GM12878 (cell line): Measurements from ENCODE around the gene TGFBR1. TPM values are rescaled to one million over a fixed set of nuclear protein-coding genes. Genes with fewer than 3 reads are reported as not detected.

Source experiments
- ATAC-seq: fragments of 200-7000 bp; cut with Tn5 transposase; 3 replicates; pipeline ENCODE4 v1.9.1; 2020; ENCODE audit warnings: mild to moderate bottlenecking, moderate library complexity
- BruUV-seq: library from RNA; stranded (reverse); fragments of 400-500 nt; replicated peaks from 2 replicates; lab custom pipeline; 2021; lab: Mats Ljungman, UMichigan
- CTCF ChIA-PET: fragments of 300-600 bp; sonication (Branson Sonifier 250); formaldehyde crosslinking; extraction: SDS; loops from one replicate; lab custom pipeline; 2021; ENCODE audit warnings: inconsistent platforms; lab: Yijun Ruan, JAX
- POLR2A ChIA-PET: fragments of 350-600 bp; formaldehyde crosslinking; extraction: SDS; loops from one replicate; lab custom pipeline; 2021; ENCODE audit warnings: inconsistent platforms; lab: Charles Lee
- RAD21 ChIA-PET: fragments of 300-600 bp; sonication (Branson Sonifier 250); formaldehyde crosslinking; loops from one replicate; lab custom pipeline; 2023; ENCODE audit warnings: antibody characterized with exemption; ENCODE audit not compliant: unreplicated experiment; lab: Charles Lee
- SMC1A ChIA-PET: fragments of 300-600 bp; sonication (Branson Sonifier 250); formaldehyde crosslinking; loops from one replicate; lab custom pipeline; 2023; ENCODE audit not compliant: unreplicated experiment, uncharacterized antibody; lab: Charles Lee
- DNase-seq: peaks from one replicate; pipeline ENCODE4 v3.0.0-alpha.2; 2011; ENCODE audit warnings: low read depth, low spot score
- FAIRE-seq: peaks from 3 replicates; lab custom pipeline; 2011; peaks lifted over from hg19 to GRCh38; lab: Jason Lieb, UNC
- H2AFZ ChIP-seq: 2 replicates; pipeline ENCODE4 v1.6.0; 2011; ENCODE audit warnings: low read depth, low read length, control low read depth; ENCODE audit not compliant: control insufficient read depth
- H3K27ac ChIP-seq: 2 replicates; pipeline ENCODE4 v1.5.1; 2011; ENCODE audit warnings: control low read depth; ENCODE audit not compliant: control insufficient read depth, insufficient read depth
- H3K27me3 ChIP-seq, 2 experiments: replicated peaks in 1 of 2; 2 replicates each; pipeline versions ENCODE4 v1.6.0 to v1.6.1; 2011; ENCODE audit warnings: low read length in 1 of 2; ENCODE audit not compliant: control insufficient read depth in 2 of 2, insufficient read depth in 2 of 2
- H3K36me3 ChIP-seq, 2 experiments: 2 replicates each; pipeline ENCODE4 v1.5.1; 2011; ENCODE audit warnings: low read length in 1 of 2; ENCODE audit not compliant: control insufficient read depth in 2 of 2, insufficient read depth in 2 of 2
- H3K4me1 ChIP-seq: 2 replicates; pipeline ENCODE4 v1.6.1; 2011; ENCODE audit warnings: mild to moderate bottlenecking, low read length, moderate library complexity, mixed read lengths; ENCODE audit not compliant: control insufficient read depth, insufficient read depth
- H3K4me2 ChIP-seq: 2 replicates; pipeline ENCODE4 v1.6.0; 2011; ENCODE audit warnings: control low read depth; ENCODE audit not compliant: control insufficient read depth, insufficient read depth
- H3K4me3 ChIP-seq: fragments of 200-600 bp; sonication (generic); 2 replicates; pipeline ENCODE4 v1.5.1; 2016
- H3K79me2 ChIP-seq: 2 replicates; pipeline ENCODE4 v1.6.0; 2011; ENCODE audit warnings: low read length; ENCODE audit not compliant: control insufficient read depth, insufficient read depth
- H3K9ac ChIP-seq: 2 replicates; pipeline ENCODE4 v1.8.0; 2011; ENCODE audit warnings: low read length, control low read depth, mixed read lengths; ENCODE audit not compliant: control insufficient read depth, insufficient read depth
- H3K9me3 ChIP-seq: replicated peaks from 3 replicates; pipeline ENCODE4 v1.5.1; 2011; ENCODE audit warnings: mild to moderate bottlenecking, low read length; ENCODE audit not compliant: control insufficient read depth, insufficient read depth
- H4K20me1 ChIP-seq: 2 replicates; pipeline ENCODE4 v1.6.0; 2011; ENCODE audit not compliant: control insufficient read depth, insufficient read depth
- ATF3 ChIP-seq: IDR thresholded peaks from 2 replicates; pipeline ENCODE4 v1.6.1; 2011; ENCODE audit warnings: low read depth, mild to moderate bottlenecking, low read length, moderate library complexity, borderline replicate concordance; ENCODE audit errors: extremely low read depth
- CREM ChIP-seq: IDR thresholded peaks from 2 replicates; pipeline ENCODE4 v1.6.1; 2014; ENCODE audit warnings: antibody characterized with exemption, low read depth
- ETV6 ChIP-seq, 2 experiments: fragments of 450-650 bp in 1 of 2; IDR thresholded peaks in 1 of 2; conservative IDR thresholded peaks in 1 of 2; 2 replicates each; pipeline ENCODE4 v1.6.1; 2014; ENCODE audit warnings: antibody characterized with exemption in 1 of 2, borderline replicate concordance in 1 of 2, low read depth in 1 of 2, mild to moderate bottlenecking in 1 of 2, moderate library complexity in 1 of 2
- FOS ChIP-seq: IDR thresholded peaks from 3 replicates; pipeline ENCODE4 v1.6.1; 2011; ENCODE audit warnings: borderline replicate concordance; ENCODE audit not compliant: insufficient read length; ENCODE audit errors: extremely low read depth
- FOXM1 ChIP-seq: IDR thresholded peaks from 2 replicates; pipeline ENCODE4 v1.6.1; 2012; ENCODE audit warnings: low read depth, mild to moderate bottlenecking, inconsistent platforms, low read length, moderate library complexity
- HDAC2 ChIP-seq: fragments of 200-600 bp; sonication (generic); IDR thresholded peaks from 2 replicates; pipeline ENCODE4 v1.6.1; 2017
- IKZF2 ChIP-seq, 2 experiments: fragments of 450-650 bp; IDR thresholded peaks; 2 replicates each; pipeline ENCODE4 v1.6.1; 2017; ENCODE audit warnings: mild to moderate bottlenecking in 2 of 2, moderate library complexity in 2 of 2
- IRF4 ChIP-seq: IDR thresholded peaks from 2 replicates; pipeline ENCODE4 v1.6.1; 2011; ENCODE audit warnings: low read depth, low read length
- MAX ChIP-seq: IDR thresholded peaks from 2 replicates; pipeline ENCODE4 v1.6.1; 2012; ENCODE audit warnings: low read depth, low read length, improper control_type of control experiment
- NFIC ChIP-seq: IDR thresholded peaks from 2 replicates; pipeline ENCODE4 v1.6.1; 2012; ENCODE audit warnings: low read depth, mild to moderate bottlenecking, inconsistent platforms, low read length, moderate library complexity
- NKRF ChIP-seq: fragments of 450-650 bp; conservative IDR thresholded peaks from 2 replicates; pipeline ENCODE4 v1.6.1; 2017; ENCODE audit warnings: mild to moderate bottlenecking, moderate library complexity
- POLR2A ChIP-seq: IDR thresholded peaks from 2 replicates; pipeline ENCODE4 v1.6.1; 2011; ENCODE audit warnings: low read depth, mild to moderate bottlenecking, low read length
- RAD21 ChIP-seq: IDR thresholded peaks from 2 replicates; pipeline ENCODE4 v1.6.1; 2011; ENCODE audit warnings: mild to moderate bottlenecking, low read depth, low read length, moderate library complexity; ENCODE audit not compliant: insufficient read depth
- SPI1 ChIP-seq: IDR thresholded peaks from 2 replicates; pipeline ENCODE4 v1.6.1; 2011; ENCODE audit warnings: low read depth, mild to moderate bottlenecking, low read length, moderate library complexity, borderline replicate concordance; ENCODE audit not compliant: insufficient read depth
- SUZ12 ChIP-seq: fragments of 200-600 bp; sonication (generic); IDR thresholded peaks from one replicate; pipeline ENCODE4 v1.6.1; 2018; ENCODE audit warnings: antibody characterized with exemption, mild to moderate bottlenecking; ENCODE audit not compliant: unreplicated experiment
- TCF12 ChIP-seq: IDR thresholded peaks from 2 replicates; pipeline ENCODE4 v1.6.1; 2011; ENCODE audit warnings: low read depth, mild to moderate bottlenecking, low read length
- YY1 ChIP-seq: IDR thresholded peaks from 2 replicates; pipeline ENCODE4 v1.6.1; 2011; ENCODE audit warnings: low read depth, mild to moderate bottlenecking, low read length
- ZNF217 ChIP-seq: fragments of 450-650 bp; IDR thresholded peaks from 2 replicates; pipeline ENCODE4 v1.6.1; 2017; ENCODE audit warnings: antibody characterized with exemption, mild to moderate bottlenecking
- ZSCAN29 ChIP-seq: fragments of 450-650 bp; IDR thresholded peaks from 2 replicates; pipeline ENCODE4 v1.6.1; 2017; ENCODE audit warnings: mild to moderate bottlenecking, moderate library complexity
- WGBS: methylation state at CpG from one replicate; pipeline ENCODE4 v1.1.6; 2016; ENCODE audit warnings: low lambda C conversion rate; ENCODE audit not compliant: insufficient replicate concordance, insufficient coverage; ENCODE audit errors: missing lambda C conversion rate; 5-methylcytosine and 5-hydroxymethylcytosine counted together
- in situ Hi-C: fragments of 300-500 bp; cut with MboI; formaldehyde crosslinking; loops from 9 replicates; pipeline ENCODE4 v1.14.3; 2018; ENCODE audit warnings: mixed read lengths
- intact Hi-C: fragments of 100-400 bp; cut with micrococcal nuclease; formaldehyde crosslinking; loops from one replicate; pipeline ENCODE4 v1.14.2; 2022; ENCODE audit not compliant: unreplicated experiment
- polyA plus RNA-seq, 11 experiments: library from polyadenylated mRNA; depleted of rRNA in 4 of 11; unstranded in 6 of 11; stranded (reverse) in 5 of 11; fragments of >200 nt; fragmentation: Nextera tagmentation in 4 of 11; fragmentation: Illumina TruSeq in 1 of 11; extraction: Ambion mirVana in 4 of 11; extraction: Trizol in 1 of 11; gene quantifications; 1 replicate in 1 of 11; 2 replicates in 10 of 11; pipeline versions ENCODE4 v1.2.1 to v1.2.3, GENCODE V29; 2011 to 2016; ENCODE audit warnings: inconsistent platforms in 2 of 11, missing spikeins in 2 of 11, low read depth in 1 of 11
- total RNA-seq, 4 experiments: library from RNA; depleted of rRNA in 3 of 4; stranded (reverse); fragments of >200 nt in 3 of 4; fragmentation: Illumina TruSeq in 1 of 4; extraction: Trizol in 1 of 4; gene quantifications; 2 replicates each; pipeline versions ENCODE4 v1.2.1 to v1.2.3, GENCODE V29; 2013 to 2021

The TGFBR1 gene
- total and polyA plus RNA-seq, 10 of the 15 experiments (the other 5 are each of a cell fraction or from before 2014, with no cell fraction given) = 2.9 to 27.2 (median 16.6) TPM

GRCh38 chr9:99184475-99185347 lies 79.8 kb downstream of the TGFBR1 start:
- peak; percentile 88 for FAIRE-seq
- POLR2A ChIA-PET = interaction anchor here (0.6 to 2.6 kb wide), 10 partner anchors 12 to 765 kb away, joined by 3 to 11 read pairs (median 5); partner anchors contain the start of genes ALG2 and SEC61B
- in situ Hi-C loops = loop anchor here (5.0 to 10.0 kb wide), 5 partner anchors 52 to 1140 kb away; no protein-coding TSS in a partner anchor
- TF ChIP-seq ETV6 (conservative IDR thresholded peaks at IDR 0.05 in 1 of 2, IDR thresholded peaks at IDR 0.05 in 1 of 2; ENCODE audit: borderline replicate concordance in 1 of 2, low read depth in 1 of 2) = peak in 1 of 2 experiments; percentile 70; a peak in 2 of 4 replicates
- no peak for TF ChIP-seq ZSCAN29
- TF ChIP-seq YY1 = peak; percentile 73
- no peak for TF ChIP-seq ZNF217
- TF ChIP-seq SUZ12 = no peak
- no peak for TF ChIP-seq FOS
- TF ChIP-seq POLR2A = 0 out of 2 replicates have a peak, but pooled peaks have one; percentile 18
- no peak for TF ChIP-seq IRF4
- no peak for TF ChIP-seq HDAC2
- no peak for TF ChIP-seq NFIC
- TF ChIP-seq TCF12 = peak; percentile 77
- peak; percentile 64 for TF ChIP-seq CREM
- TF ChIP-seq SPI1 = no peak
- no peak for TF ChIP-seq ATF3
- peak; percentile 93 for TF ChIP-seq RAD21
- TF ChIP-seq IKZF2 (IDR thresholded peaks at IDR 0.05) = peak; percentile 49 to 71
- TF ChIP-seq NKRF = 0 out of 2 replicates have a peak, but pooled peaks have one; percentile 30
- 0 out of 2 replicates have a peak, but pooled peaks have one; percentile 66 for TF ChIP-seq FOXM1
- no peak for TF ChIP-seq MAX

More at GRCh38 chr9:99184475-99185347, 79.8 kb downstream of the TGFBR1 start:
- Histone ChIP-seq H3K27ac (peak overlapping the region; percentile 49), H3K36me3 (no peaks in the 10 kb centered on the region), H3K9me3 (no peaks in the 10 kb centered on the region), H3K4me3 (no peak overlapping the region), H3K9ac (peak overlapping the region; percentile 28; the same call in 1 of the 2 replicates), H2AFZ (peak overlapping the region; percentile 88), H3K4me2 (peak overlapping the region; percentile 60), H4K20me1 (no peaks in the 10 kb centered on the region), H3K4me1 (peaks cover 66% of the 10 kb centered on the region), H3K79me2 (no peaks in the 10 kb centered on the region), H3K27me3 (no peaks in the 10 kb centered on the region)
- ChIA-PET RAD21 (interaction anchor here (0.6 to 13.6 kb wide), 33 partner anchors 9 to 1302 kb away, joined by 3 to 147 read pairs (median 4); partner anchors contain the start of genes ALG2 and SEC61B), CTCF (interaction anchor here (0.6 to 9.3 kb wide), 53 partner anchors 9 to 1253 kb away, joined by 3 to 131 read pairs (median 4); partner anchors contain the start of genes ALG2 and SEC61B), SMC1A (interaction anchor here (0.7 to 12.4 kb wide), 35 partner anchors 8 to 1140 kb away, joined by 3 to 189 read pairs (median 4); partner anchors contain the start of genes ALG2, NR4A3 and SEC61B)
- DNase-seq (peak; percentile 80), ATAC-seq (peak; percentile 79)
- BruUV-seq = no TSS peak
- intact Hi-C loops = loop anchor here (1.0 to 10.0 kb wide), 13 partner anchors 21 to 1250 kb away; partner anchors contain the start of genes ERP44, INVS, NR4A3 and SEC61B
- 45% methylated on average over 29 of the region's 29 CpGs for WGBS
